ENCODE data around the gene NTN1. TPM values are rescaled to one million over a fixed set of nuclear protein-coding genes. Genes with fewer than 3 reads are reported as not detected.

Gene NTN1
- total and polyA plus RNA-seq, 2 experiments from 2014 or later: 0.42 to 2.1 TPM

DNA sequence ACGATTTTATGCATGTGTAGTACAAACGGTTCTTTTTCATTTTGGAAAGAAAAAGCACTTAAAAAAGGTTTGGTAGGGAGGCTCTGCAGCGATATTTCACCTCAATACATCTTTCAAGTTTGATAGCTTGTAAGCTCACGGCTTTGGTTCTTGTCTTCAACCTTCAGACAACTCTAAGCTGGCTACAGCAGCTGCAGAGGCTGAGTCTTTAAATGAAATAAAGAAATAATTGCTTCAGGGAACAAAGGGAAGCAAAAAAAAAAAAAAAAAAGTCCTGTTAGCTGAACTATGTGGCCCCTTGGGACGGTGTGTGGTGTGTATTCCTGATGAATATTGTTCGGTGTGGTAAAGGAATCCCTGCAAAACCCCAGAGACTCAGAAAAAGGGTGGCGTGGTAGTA lies 265.1 kb downstream of the NTN1 start:
- 84% methylated on average over 7 of the region's 7 CpGs for WGBS (ENCODE audit: low lambda C conversion rate, missing lambda C conversion rate)
- no peaks in the 10 kb centered on the region for H3K9me3 ChIP-seq (ENCODE audit: low read depth)
- H3K36me3 ChIP-seq (replicated peaks; ENCODE audit: insufficient read depth, low read depth): no peaks in the 10 kb centered on the region
- H3K4me2 ChIP-seq: no peak overlapping the region
- no peaks in the 10 kb centered on the region for H3K4me1 ChIP-seq (ENCODE audit: insufficient read depth)
- no peak overlapping the region for H3K4me3 ChIP-seq
- no peaks in the 10 kb centered on the region for H3K79me2 ChIP-seq
- H3K9me2 ChIP-seq (replicated peaks; ENCODE audit: insufficient read depth): no peaks in the 10 kb centered on the region
- H4K20me1 ChIP-seq (ENCODE audit: insufficient read depth, poor library complexity, severe bottlenecking): no peaks in the 10 kb centered on the region
- no peak for DNase-seq (ENCODE audit: low spot score)
- no peak overlapping the region for H2AFZ ChIP-seq
- H3K27ac ChIP-seq: no peak overlapping the region
- H3K27me3 ChIP-seq: no peaks in the 10 kb centered on the region
- TF ChIP-seq EZH2phosphoT487 (IDR thresholded peaks at IDR 0.05; ENCODE audit: low read depth, severe bottlenecking, unreplicated experiment) (no peak), CTCF (IDR thresholded peaks at IDR 0.05; ENCODE audit: poor library complexity) (no peak), EZH2 (IDR thresholded peaks at IDR 0.05; ENCODE audit: borderline replicate concordance) (no peak)

- H3K4me3 ChIP-seq: no peak overlapping the region
- no peaks in the 10 kb centered on the region for H4K20me1 ChIP-seq (ENCODE audit: insufficient read depth, poor library complexity, severe bottlenecking)
- no peaks in the 10 kb centered on the region for H3K4me1 ChIP-seq (ENCODE audit: insufficient read depth)
- no peak overlapping the region for H3K4me2 ChIP-seq
- DNase-seq (ENCODE audit: low spot score): no peak
- no peaks in the 10 kb centered on the region for H3K9me3 ChIP-seq (ENCODE audit: low read depth)
- no peaks in the 10 kb centered on the region for H3K9me2 ChIP-seq (replicated peaks; ENCODE audit: insufficient read depth)
- no peaks in the 10 kb centered on the region for H3K36me3 ChIP-seq (replicated peaks; ENCODE audit: insufficient read depth, low read depth)
- H3K27me3 ChIP-seq: no peaks in the 10 kb centered on the region
- WGBS (ENCODE audit: low lambda C conversion rate, missing lambda C conversion rate): 89% methylated on average over 2 of the region's 2 CpGs
- no peak overlapping the region for H3K27ac ChIP-seq
- no peak overlapping the region for H2AFZ ChIP-seq
- TF ChIP-seq EZH2phosphoT487 (IDR thresholded peaks at IDR 0.05; ENCODE audit: low read depth, severe bottlenecking, unreplicated experiment) (no peak), EZH2 (IDR thresholded peaks at IDR 0.05; ENCODE audit: borderline replicate concordance) (no peak), CTCF (IDR thresholded peaks at IDR 0.05; ENCODE audit: poor library complexity) (no peak)
- H3K79me2 ChIP-seq: no peaks in the 10 kb centered on the region
Observed at GRCh38 chr17:9287306-9287705, 266.0 kb downstream of the NTN1 start.

DNA sequence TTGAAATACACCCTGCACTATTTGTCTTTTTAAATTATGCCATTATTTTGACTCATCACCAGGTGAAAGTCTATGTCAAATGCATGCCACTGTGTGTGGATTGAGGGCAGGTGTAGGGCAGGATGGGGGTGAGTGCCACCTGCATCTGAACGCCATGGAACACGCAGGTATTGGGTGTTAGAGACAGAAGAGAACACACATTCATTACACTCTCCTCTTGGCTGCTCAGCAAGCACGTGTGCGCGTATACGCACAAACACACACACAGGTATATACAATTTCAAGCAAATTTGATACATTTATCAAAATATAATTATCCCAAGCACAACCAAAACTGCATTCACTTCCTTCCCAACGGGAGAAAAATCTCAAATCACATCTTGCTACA lies 268.9 kb downstream of the NTN1 start:
- no peaks in the 10 kb centered on the region for H3K27me3 ChIP-seq
- no peak overlapping the region for H3K4me2 ChIP-seq
- no peaks in the 10 kb centered on the region for H3K9me2 ChIP-seq (replicated peaks; ENCODE audit: insufficient read depth)
- H3K36me3 ChIP-seq (replicated peaks; ENCODE audit: insufficient read depth, low read depth): no peaks in the 10 kb centered on the region
- H3K79me2 ChIP-seq: no peaks in the 10 kb centered on the region
- no peak overlapping the region for H3K27ac ChIP-seq
- H3K4me1 ChIP-seq (ENCODE audit: insufficient read depth): peaks cover 7% of the 10 kb centered on the region
- TF ChIP-seq EZH2phosphoT487 (IDR thresholded peaks at IDR 0.05; ENCODE audit: low read depth, severe bottlenecking, unreplicated experiment) (no peak), CTCF (IDR thresholded peaks at IDR 0.05; ENCODE audit: poor library complexity) (no peak), EZH2 (IDR thresholded peaks at IDR 0.05; ENCODE audit: borderline replicate concordance) (no peak)
- no peak overlapping the region for H2AFZ ChIP-seq
- H3K9me3 ChIP-seq (ENCODE audit: low read depth): no peaks in the 10 kb centered on the region
- H4K20me1 ChIP-seq (ENCODE audit: insufficient read depth, poor library complexity, severe bottlenecking): no peaks in the 10 kb centered on the region
- H3K4me3 ChIP-seq: no peak overlapping the region
- 94% methylated on average over 7 of the region's 7 CpGs for WGBS (ENCODE audit: low lambda C conversion rate, missing lambda C conversion rate)
- no peak for DNase-seq (ENCODE audit: low spot score)

Data from hepatocyte (in vitro differentiated cells).